Measurements from ENCODE around the gene CA5A. TPM values are rescaled to one million over a fixed set of nuclear protein-coding genes. Genes with fewer than 3 reads are reported as not detected.

The CA5A gene
- total and polyA plus RNA-seq, 2 of the 13 experiments (the other 11 are each of a cell fraction or from before 2014, with no cell fraction given) = 66.8 to 106 TPM

DNA sequence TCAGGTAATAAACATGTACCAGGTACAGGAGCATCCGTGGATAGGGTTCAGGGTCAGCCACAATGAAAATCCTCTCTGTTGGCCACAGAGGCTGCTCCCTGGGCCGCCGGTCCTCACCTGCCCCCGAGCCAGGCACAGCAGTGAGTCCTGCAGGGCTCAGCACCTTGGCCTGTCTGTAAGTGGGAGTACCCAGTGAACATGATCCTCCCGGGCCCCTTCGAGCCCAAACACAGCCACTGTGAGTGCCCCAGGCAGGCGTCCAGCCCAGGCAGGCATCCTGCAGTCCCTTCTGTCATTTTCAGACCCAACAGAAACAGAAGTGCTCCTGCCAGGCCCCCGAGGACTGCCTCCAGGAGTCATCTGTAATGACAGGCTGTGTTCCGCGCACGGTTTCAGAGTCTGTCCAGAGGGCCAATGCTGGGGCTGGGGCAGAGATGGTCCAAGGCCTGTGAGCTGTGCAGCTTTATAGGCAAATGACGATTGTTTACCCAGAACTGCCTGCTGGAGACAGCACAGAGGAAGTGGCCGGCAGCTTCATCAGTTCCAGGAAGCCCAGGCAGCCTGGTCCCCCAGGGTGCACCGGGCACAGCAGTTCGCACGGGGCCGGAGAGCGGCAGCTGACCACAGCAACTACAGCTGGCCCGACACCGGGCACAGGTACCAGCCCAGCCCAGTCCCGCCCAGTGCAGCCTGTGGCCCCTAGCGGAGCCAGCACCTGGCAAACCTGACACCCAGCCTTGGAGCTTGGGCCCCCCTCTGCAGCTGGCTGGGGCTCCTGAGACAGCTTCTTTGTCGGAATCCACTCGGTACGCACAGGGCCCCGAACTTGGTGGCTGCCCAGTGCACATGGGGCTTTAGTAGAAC is 80.2 kb downstream of the CA5A start (continued):
- TF ChIP-seq FOXK1 (CRISPR knock-in tag; IDR thresholded peaks at IDR 0.05; ENCODE audit: borderline replicate concordance, low read depth) = peak; percentile 61; the same call in 1 of the 2 replicates
- TF ChIP-seq PAF1 (CRISPR knock-in tag; IDR thresholded peaks at IDR 0.05) = no peak
- TF ChIP-seq PRPF4 (IDR thresholded peaks at IDR 0.05; ENCODE audit: low read depth, low read length, poor library complexity, severe bottlenecking) = peak; percentile 58
- no peak for TF ChIP-seq EZH2 (conservative IDR thresholded peaks at IDR 0.05; ENCODE audit: low read depth, low read length)
- TF ChIP-seq, protein P1, sequence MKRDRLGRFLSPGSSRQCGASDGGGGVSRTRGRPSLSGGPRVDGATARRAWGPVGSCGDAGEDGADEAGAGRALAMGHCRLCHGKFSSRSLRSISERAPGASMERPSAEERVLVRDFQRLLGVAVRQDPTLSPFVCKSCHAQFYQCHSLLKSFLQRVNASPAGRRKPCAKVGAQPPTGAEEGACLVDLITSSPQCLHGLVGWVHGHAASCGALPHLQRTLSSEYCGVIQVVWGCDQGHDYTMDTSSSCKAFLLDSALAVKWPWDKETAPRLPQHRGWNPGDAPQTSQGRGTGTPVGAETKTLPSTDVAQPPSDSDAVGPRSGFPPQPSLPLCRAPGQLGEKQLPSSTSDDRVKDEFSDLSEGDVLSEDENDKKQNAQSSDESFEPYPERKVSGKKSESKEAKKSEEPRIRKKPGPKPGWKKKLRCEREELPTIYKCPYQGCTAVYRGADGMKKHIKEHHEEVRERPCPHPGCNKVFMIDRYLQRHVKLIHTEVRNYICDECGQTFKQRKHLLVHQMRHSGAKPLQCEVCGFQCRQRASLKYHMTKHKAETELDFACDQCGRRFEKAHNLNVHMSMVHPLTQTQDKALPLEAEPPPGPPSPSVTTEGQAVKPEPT (CRISPR knock-in tag; IDR thresholded peaks at IDR 0.05; ENCODE audit: low read depth) = no peak
- TF ChIP-seq ZNF570 (CRISPR knock-in tag; IDR thresholded peaks at IDR 0.05; ENCODE audit: borderline replicate concordance) = no peak
- peak; percentile 63 for TF ChIP-seq FOSL2 (CRISPR knock-in tag; IDR thresholded peaks at IDR 0.05)
- no peak for TF ChIP-seq JDP2 (CRISPR knock-in tag; IDR thresholded peaks at IDR 0.05; ENCODE audit: borderline replicate concordance)
- TF ChIP-seq, protein P2, sequence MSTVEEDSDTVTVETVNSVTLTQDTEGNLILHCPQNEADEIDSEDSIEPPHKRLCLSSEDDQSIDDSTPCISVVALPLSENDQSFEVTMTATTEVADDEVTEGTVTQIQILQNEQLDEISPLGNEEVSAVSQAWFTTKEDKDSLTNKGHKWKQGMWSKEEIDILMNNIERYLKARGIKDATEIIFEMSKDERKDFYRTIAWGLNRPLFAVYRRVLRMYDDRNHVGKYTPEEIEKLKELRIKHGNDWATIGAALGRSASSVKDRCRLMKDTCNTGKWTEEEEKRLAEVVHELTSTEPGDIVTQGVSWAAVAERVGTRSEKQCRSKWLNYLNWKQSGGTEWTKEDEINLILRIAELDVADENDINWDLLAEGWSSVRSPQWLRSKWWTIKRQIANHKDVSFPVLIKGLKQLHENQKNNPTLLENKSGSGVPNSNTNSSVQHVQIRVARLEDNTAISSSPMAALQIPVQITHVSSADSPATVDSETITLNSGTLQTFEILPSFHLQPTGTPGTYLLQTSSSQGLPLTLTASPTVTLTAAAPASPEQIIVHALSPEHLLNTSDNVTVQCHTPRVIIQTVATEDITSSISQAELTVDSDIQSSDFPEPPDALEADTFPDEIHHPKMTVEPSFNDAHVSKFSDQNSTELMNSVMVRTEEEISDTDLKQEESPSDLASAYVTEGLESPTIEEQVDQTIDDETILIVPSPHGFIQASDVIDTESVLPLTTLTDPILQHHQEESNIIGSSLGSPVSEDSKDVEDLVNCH (CRISPR knock-in tag; IDR thresholded peaks at IDR 0.05) = no peak
- no peak for TF ChIP-seq ZNF850 (CRISPR knock-in tag; conservative IDR thresholded peaks at IDR 0.05)
- TF ChIP-seq ZNF737 (CRISPR knock-in tag; IDR thresholded peaks at IDR 0.05; ENCODE audit: borderline replicate concordance) = no peak
- TF ChIP-seq, protein P3, sequence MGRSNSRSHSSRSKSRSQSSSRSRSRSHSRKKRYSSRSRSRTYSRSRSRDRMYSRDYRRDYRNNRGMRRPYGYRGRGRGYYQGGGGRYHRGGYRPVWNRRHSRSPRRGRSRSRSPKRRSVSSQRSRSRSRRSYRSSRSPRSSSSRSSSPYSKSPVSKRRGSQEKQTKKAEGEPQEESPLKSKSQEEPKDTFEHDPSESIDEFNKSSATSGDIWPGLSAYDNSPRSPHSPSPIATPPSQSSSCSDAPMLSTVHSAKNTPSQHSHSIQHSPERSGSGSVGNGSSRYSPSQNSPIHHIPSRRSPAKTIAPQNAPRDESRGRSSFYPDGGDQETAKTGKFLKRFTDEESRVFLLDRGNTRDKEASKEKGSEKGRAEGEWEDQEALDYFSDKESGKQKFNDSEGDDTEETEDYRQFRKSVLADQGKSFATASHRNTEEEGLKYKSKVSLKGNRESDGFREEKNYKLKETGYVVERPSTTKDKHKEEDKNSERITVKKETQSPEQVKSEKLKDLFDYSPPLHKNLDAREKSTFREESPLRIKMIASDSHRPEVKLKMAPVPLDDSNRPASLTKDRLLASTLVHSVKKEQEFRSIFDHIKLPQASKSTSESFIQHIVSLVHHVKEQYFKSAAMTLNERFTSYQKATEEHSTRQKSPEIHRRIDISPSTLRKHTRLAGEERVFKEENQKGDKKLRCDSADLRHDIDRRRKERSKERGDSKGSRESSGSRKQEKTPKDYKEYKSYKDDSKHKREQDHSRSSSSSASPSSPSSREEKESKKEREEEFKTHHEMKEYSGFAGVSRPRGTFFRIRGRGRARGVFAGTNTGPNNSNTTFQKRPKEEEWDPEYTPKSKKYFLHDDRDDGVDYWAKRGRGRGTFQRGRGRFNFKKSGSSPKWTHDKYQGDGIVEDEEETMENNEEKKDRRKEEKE (IDR thresholded peaks at IDR 0.05) = no peak
- TF ChIP-seq, protein P4, sequence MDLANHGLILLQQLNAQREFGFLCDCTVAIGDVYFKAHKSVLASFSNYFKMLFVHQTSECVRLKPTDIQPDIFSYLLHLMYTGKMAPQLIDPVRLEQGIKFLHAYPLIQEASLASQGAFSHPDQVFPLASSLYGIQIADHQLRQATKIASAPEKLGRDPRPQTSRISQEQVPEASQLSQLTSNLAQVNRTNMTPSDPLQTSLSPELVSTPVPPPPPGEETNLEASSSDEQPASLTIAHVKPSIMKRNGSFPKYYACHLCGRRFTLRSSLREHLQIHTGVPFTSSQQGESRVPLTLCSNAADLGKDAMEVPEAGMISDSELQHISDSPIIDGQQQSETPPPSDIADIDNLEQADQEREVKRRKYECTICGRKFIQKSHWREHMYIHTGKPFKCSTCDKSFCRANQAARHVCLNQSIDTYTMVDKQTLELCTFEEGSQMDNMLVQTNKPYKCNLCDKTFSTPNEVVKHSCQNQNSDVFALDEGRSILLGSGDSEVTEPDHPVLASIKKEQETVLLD (CRISPR knock-in tag; IDR thresholded peaks at IDR 0.05; ENCODE audit: low read depth) = no peak
- no peak for TF ChIP-seq ZNF589 (CRISPR knock-in tag; conservative IDR thresholded peaks at IDR 0.05)
- TF ChIP-seq SIX4 (CRISPR knock-in tag; IDR thresholded peaks at IDR 0.05) = no peak
- no peak for TF ChIP-seq XBP1 (CRISPR knock-in tag; IDR thresholded peaks at IDR 0.05)
- TF ChIP-seq, protein P5, sequence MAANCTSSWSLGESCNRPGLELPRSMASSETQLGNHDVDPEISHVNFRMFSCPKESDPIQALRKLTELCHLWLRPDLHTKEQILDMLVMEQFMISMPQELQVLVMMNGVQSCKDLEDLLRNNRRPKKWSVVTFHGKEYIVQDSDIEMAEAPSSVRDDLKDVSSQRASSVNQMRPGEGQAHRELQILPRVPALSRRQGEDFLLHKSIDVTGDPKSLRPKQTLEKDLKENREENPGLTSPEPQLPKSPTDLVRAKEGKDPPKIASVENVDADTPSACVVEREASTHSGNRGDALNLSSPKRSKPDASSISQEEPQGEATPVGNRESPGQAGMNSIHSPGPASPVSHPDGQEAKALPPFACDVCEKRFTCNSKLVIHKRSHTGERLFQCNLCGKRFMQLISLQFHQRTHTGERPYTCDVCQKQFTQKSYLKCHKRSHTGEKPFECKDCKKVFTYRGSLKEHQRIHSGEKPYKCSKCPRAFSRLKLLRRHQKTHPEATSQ (CRISPR knock-in tag; IDR thresholded peaks at IDR 0.05; ENCODE audit: borderline replicate concordance) = no peak
- TF ChIP-seq HOXA7 (CRISPR knock-in tag; IDR thresholded peaks at IDR 0.05) = no peak
